Activated gamma-delta T cell treated with Interleukin-2 at 50 U/mL for 16 hours (primary cell): ENCODE data around the gene COL27A1.
"Not testable (repeated sequence)": the region's sequence is repeated elsewhere in the genome, so short reads cannot be mapped to it uniquely, and the experiment has no call there.

Source experiments
- DNase-seq: peaks from one replicate; pipeline ENCODE4 v3.0.0-alpha.2; 2020

COL27A1 gene

DNA sequence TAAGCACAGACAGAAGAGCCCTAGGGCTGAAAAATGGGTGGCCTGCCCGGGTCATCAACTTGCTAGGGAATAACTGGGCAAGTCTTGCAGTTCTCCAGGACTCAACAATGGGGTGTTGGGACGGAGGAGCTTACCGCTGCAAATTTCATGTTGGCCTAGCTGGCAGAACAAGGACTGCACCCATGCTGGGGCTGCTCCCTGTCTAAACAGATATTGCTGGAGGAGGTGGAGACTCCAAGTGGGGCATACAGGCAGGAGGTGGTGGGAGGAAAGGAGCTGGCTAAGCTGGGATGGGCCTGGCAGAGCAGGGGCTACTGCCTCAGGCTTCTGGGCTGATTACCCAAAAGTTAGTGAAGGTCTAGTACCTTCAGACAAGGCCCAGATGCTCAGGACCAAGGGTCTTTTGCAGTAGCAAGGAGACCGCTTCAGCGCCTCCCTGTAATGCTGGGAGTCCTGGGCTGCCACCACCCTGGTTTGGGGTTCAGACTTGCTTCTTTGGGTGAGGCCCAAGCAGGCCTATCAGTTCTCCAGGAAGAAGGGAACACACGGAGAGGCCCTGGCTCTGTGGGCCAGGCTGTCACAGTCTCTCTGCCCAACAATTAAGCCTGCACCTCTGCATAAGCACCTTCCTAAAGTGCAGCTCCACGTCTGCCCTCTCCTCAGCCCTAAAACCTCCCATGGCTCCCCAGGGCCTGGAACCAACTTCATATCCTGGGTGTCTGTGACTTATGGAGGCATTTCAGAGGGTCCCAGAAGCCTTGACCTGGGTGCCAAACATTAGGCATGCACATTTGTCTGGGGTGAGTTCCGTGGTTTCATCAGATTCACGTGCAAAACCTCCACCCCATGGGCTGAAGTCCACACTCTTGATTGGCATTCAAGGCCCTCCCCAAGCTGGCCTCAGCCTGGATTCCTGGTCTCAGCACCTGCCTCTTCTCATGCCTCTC lies 32.0 kb upstream of the COL27A1 start:
- no peak for DNase-seq

GRCh38 chr9:114124138-114124537 lies 31.2 kb upstream of the COL27A1 start:
- DNase-seq = no peak

GRCh38 chr9:114124666-114125475 lies 30.5 kb upstream of the COL27A1 start:
- no peak for DNase-seq

DNA sequence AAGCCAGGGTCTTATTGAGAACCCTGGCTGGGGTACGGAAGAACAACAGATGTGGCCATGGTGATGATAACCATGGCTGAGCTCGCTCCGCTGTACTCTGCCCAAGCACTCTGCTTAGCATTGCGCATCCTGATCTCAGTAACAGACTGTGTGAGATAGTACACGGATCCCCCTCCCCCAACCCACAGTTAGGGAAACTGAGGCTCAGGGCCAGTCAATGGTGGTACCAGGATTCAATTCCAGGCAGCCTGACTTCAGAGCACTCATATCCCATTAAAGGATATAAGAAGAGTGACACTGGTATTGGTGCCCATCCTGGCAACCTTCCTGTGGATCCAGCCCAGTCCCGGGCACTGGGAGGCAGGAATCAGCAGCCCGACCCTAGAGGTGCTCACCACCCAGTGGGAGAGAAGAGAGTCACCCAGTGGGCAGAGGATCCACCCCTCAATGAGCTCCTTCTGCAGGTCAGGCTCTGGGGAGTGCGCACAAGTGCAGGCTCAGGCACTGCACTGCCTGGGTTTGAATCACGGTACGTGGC lies 29.8 kb upstream of the COL27A1 start:
- no peak for DNase-seq

- DNase-seq = no peak
Observed at GRCh38 chr9:114126247-114127060, 28.9 kb upstream of the COL27A1 start.

GRCh38 chr9:114128759-114129158 lies 26.6 kb upstream of the COL27A1 start:
- DNase-seq = not testable (repeated sequence)

DNA sequence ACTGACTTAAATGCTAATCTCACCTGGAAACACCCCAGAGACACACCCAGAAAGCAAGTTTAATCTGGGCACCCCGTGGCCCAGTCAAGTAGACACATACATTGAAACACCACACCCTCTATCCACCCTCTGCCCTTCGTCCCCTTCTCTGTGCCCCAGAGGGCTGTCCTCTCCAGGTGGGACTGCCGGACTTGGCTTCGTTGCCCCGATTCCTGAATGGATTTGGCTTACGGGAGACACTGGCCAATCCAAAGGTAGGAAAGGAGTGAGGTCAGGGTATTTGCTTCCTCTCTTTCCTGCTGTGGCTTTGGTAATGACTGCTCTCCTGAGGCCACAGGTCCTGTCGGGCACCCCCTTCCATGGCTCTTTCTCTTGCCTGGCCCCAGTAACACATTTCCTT lies 25.2 kb upstream of the COL27A1 start:
- DNase-seq = no peak

- no peak for DNase-seq
Observed at GRCh38 chr9:114130624-114131277, 24.6 kb upstream of the COL27A1 start.

DNA sequence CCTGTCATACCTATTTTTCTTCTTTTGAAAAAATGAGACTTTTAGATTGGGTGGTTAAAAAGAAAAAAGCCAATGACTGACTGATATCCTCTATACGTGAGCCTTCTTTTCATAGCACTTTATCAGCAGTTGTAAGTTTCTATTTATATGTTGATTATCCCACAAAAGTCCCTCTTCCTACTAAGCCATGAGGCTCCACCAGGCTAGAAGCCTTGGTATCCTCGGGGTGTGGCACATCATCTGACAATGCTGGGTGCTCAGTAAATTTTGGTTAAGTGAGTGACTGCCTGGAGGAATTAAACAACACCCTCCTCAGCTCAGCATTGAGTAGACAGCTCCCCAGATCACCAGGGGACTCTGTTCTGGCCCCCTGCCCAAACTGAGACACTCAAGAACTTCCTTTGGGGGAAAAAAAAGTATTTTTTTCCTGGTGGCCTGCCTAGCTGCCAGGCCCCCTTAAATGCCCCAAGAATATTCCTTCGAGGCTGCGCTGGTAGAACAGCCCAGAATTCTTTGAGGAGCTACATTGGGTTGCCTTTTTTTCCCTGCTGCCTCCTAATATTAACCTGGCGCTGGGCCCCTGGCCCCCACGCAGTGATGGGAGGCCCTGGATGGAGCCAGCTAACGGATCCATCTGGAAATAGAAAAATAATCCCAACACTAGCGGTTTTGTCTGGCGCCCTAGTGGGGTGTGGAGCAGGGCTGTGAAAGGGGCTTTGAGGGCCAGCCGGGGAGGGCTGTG lies 23.4 kb upstream of the COL27A1 start:
- no peak for DNase-seq

GRCh38 chr9:114132550-114132918 lies 22.8 kb upstream of the COL27A1 start:
- no peak for DNase-seq

DNA sequence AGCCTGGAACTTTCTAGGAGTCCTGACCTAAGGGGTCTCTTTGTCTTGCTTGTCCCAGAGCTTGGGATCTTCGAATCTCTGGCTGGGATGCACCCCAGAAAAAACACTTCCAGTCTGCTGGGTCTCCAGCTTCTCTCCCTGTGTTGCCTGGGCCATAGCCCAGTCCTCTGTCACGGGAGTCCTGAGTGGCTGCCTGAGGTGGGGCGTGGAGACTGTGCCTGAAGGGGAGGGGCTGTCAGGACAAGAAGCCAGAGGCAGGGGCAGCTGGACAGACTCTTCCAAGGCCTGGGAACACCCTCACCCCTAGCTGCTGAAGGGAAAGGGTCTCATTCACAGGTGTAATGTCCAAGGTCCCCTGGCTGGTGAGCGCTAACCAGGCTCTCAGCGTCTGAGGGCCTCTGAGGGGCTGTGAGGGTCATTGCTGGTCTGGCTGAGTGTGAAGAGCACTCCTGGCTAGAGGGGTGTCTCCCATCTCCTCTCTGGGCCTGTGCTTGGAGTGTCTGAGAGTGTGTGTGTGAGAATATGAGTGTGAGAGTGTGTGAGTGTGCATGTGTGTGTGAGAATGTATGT lies 20.4 kb upstream of the COL27A1 start:
- DNase-seq = no peak

GRCh38 chr9:114137831-114138230 lies 17.5 kb upstream of the COL27A1 start:
- no peak for DNase-seq

DNA sequence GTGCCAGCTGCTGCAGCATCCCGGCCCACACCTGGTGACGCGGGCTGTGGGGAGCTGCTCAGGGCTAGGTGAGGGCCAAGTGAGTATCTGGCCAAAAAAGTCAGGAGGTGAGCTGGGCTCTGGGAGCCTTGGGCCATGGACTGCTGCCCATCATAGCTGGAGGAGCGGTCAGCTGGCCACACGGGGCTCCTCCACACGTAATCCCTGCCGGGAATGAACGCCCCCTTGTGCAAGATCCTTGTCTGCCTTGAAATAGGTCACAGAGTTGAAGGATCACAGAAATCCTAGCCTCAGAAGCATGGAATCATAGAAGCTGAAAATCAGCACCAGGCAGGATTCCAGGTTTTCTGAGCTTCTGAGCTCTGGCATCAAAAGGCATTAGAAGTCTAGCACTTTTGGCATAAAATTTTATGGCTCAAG lies 16.8 kb upstream of the COL27A1 start:
- DNase-seq = no peak

DNA sequence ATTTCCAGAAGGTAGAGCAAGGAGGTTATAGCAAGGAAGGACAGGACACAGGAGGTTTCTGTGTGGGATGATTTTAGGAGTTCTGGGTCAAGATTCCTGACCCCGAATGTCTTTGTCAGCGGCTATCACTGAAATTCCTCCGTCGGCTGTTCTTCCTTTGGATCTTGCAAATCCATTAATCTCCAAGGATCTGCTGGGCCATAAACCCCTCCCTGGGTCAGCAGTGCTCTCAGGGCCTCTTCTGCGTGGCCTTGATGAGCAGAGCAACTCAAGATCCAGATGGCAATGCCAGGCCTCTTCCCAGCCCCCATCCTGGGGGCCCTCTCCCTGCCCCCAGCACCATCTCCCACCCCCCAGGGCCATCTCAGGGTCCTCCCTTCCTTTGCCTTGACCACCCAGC lies 16.3 kb upstream of the COL27A1 start:
- DNase-seq = no peak

GRCh38 chr9:114140401-114140800 lies 14.9 kb upstream of the COL27A1 start:
- no peak for DNase-seq

GRCh38 chr9:114140850-114141249 lies 14.5 kb upstream of the COL27A1 start:
- no peak for DNase-seq

DNA sequence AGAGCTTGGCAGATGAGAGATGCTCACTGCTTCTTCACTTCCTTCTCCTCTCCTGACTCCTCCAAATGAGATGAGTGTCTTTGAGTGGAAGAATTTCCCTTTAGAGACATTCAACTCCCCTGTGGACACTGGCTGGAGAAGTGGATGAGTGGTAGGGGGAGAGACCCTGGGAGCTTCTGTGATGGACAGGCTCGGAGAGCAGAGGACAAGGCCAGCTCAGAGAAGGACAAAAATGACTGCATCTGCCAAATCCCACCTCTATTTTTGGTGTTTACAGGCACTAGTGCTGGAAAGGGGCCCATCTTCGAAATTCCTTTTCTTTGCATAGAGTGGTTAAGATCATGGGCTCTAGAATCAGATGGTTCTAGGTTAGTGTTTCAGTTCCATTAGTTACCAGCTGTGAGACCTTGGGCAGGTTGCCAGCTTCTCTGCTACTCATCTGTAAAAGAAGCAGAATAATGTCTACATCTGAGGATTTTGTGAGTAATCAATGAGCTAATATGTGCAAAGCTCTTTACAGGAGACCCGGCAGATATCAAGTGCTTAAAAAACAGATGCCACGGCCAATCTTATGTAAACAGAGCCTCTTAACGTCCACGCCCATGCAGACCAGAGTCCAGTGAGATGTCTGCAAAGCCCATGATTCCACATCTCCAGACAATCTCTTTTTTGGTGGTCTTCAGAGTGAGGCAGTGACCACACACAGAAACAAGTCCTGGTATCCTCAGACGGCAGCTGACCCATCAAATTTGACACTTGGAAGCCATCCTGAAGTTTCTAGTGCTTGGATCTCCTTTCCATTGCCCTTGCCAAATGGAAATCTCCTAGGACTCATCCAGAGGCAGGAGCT lies 13.6 kb upstream of the COL27A1 start:
- no peak for DNase-seq

- DNase-seq = no peak
Observed at GRCh38 chr9:114143234-114143633, 12.1 kb upstream of the COL27A1 start.

DNA sequence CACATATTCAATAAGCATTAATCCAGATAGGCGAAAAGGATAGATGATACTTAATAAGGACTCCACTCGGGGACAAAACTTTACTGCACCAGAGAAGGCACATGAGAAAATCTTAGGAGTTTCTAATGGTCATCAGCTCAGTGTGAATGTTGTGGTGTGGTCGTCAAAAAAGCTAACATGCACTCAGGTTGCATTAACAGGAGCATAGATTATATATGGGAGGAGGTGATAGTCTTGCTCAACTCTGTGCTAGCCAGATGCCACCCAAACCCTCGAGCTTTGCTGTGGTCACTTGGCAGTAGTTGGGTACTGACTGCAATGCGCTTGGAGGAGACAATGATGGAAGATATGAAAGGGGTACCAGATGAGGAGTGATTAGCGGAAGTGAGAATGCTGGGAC lies 8.6 kb upstream of the COL27A1 start:
- DNase-seq = no peak

DNA sequence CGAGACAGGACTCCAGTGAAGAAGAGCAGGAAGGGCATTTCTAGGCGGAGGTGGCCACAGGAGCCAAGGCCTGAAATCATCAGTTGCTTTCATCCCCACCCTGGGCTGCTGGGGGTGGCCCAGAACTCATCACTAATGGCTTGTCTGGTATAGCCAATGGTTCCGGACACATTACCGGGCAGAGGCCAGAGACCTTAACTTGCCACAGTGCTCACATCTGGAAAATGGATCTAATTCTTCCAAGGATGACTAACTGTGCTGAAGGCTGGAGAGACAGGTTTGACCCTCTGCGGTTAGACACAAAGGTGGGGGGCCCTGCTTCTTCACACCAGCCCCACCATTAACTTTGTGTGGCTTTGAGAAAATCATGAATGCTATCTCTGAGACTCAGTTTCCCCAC lies 6.2 kb upstream of the COL27A1 start:
- no peak for DNase-seq
